Lung (tissue), 12 donors: ENCODE results near the gene ASCC2. TPM values are rescaled to one million over a fixed set of nuclear protein-coding genes. Genes with fewer than 3 reads are reported as not detected.

Experiments used
- ATAC-seq: fragments of 200-7000 bp; cut with Tn5 transposase; one replicate; pipeline ENCODE4 v1.9.1; 2020; ENCODE audit warnings: moderate number of reproducible peaks; ENCODE audit not compliant: insufficient read depth, low FRiP score
- DNase-seq, 3 donors: peaks; one replicate each; pipeline ENCODE4 v3.0.0-alpha.2; 2013 to 2017
- H3K27ac ChIP-seq, 2 donors: one replicate each; pipeline ENCODE4 v1.5.1; 2013; ENCODE audit warnings: mild to moderate bottlenecking in 2 of 2, moderate library complexity in 2 of 2, control low read depth in 1 of 2, inconsistent platforms in 1 of 2, low read depth in 1 of 2, low read length in 1 of 2
- H3K27me3 ChIP-seq, 3 donors: one replicate each; pipeline ENCODE4 v1.5.1; 2013; ENCODE audit warnings: low read length in 2 of 3; ENCODE audit not compliant: control insufficient read depth in 3 of 3, insufficient read depth in 3 of 3
- H3K36me3 ChIP-seq, 4 donors: one replicate each; pipeline ENCODE4 v1.5.1; 2013; ENCODE audit warnings: low read length in 4 of 4, mild to moderate bottlenecking in 1 of 4, moderate library complexity in 1 of 4; ENCODE audit not compliant: control insufficient read depth in 4 of 4, insufficient read depth in 4 of 4
- H3K4me1 ChIP-seq, 5 donors: one replicate each; pipeline ENCODE4 v1.5.1; 2013; ENCODE audit warnings: low read length in 5 of 5, mild to moderate bottlenecking in 2 of 5, moderate library complexity in 1 of 5; ENCODE audit not compliant: control insufficient read depth in 5 of 5, insufficient read depth in 5 of 5
- H3K4me3 ChIP-seq: one replicate; pipeline ENCODE4 v1.5.1; 2013; ENCODE audit warnings: mild to moderate bottlenecking, control low read depth, moderate library complexity
- H3K9ac ChIP-seq, 2 donors: one replicate each; pipeline ENCODE4 v1.5.1; 2013; ENCODE audit warnings: low read length in 2 of 2, control low read depth in 1 of 2; ENCODE audit not compliant: insufficient read depth in 1 of 2
- H3K9me3 ChIP-seq, 4 donors: one replicate each; pipeline ENCODE4 v1.5.1; 2013; ENCODE audit warnings: low read length in 3 of 4, mild to moderate bottlenecking in 1 of 4, moderate library complexity in 1 of 4; ENCODE audit not compliant: control insufficient read depth in 4 of 4, insufficient read depth in 3 of 4
- WGBS, 2 donors: extraction: QIAGEN DNeasy Blood & Tissue Kit; methylation state at CpG; one replicate each; pipeline ENCODE4 v1.1.7; 2013; 5-methylcytosine and 5-hydroxymethylcytosine counted together
- polyA plus RNA-seq, 2 donors: library from polyadenylated mRNA; stranded (reverse); fragments of 200-250 nt; gene quantifications; one replicate each; pipeline ENCODE4 v1.2.1, GENCODE V29; 2013
- total RNA-seq, 2 donors: library from RNA; depleted of rRNA in 1 of 2; stranded (reverse); fragments of >200 nt in 1 of 2; gene quantifications; one replicate each; pipeline ENCODE4 v1.2.1, GENCODE V29; 2014 to 2021
- TF ChIP-seq, protein P1 (sequence below): IDR thresholded peaks from 2 replicates; pipeline ENCODE4 v1.5.1; 2012; ENCODE audit warnings: mild to moderate bottlenecking; ENCODE audit errors: control extremely low read depth, extremely low read depth
- donor health status: control.
- donor health status: control.
- donor health status: Bipolar disorder and iron deficiency.
- donor health status: healthy.
- donor health status: DM: yes; HTN: yes; CAD: no.

ASCC2 gene
- total and polyA plus RNA-seq, 4 donors: 38.6 to 61.6 (median 53.6) TPM

GRCh38 chr22:29817724-29818123 lies 20.4 kb downstream of the ASCC2 start:
- Histone ChIP-seq H3K4me1 (peaks cover 0 to 5% (median 4%) of the 10 kb centered on the region in 5 donors), H3K4me3 (no peak overlapping the region), H3K9me3 (no peaks in the 10 kb centered on the region), H3K27ac (no peak overlapping the region), H3K27me3 (no peaks in the 10 kb centered on the region), H3K36me3 (peaks cover 15 to 43% (median 29%) of the 10 kb centered on the region in 4 donors), H3K9ac (no peak overlapping the region)
- ATAC-seq (no peak), DNase-seq (no peak)
- TF ChIP-seq, protein P1, sequence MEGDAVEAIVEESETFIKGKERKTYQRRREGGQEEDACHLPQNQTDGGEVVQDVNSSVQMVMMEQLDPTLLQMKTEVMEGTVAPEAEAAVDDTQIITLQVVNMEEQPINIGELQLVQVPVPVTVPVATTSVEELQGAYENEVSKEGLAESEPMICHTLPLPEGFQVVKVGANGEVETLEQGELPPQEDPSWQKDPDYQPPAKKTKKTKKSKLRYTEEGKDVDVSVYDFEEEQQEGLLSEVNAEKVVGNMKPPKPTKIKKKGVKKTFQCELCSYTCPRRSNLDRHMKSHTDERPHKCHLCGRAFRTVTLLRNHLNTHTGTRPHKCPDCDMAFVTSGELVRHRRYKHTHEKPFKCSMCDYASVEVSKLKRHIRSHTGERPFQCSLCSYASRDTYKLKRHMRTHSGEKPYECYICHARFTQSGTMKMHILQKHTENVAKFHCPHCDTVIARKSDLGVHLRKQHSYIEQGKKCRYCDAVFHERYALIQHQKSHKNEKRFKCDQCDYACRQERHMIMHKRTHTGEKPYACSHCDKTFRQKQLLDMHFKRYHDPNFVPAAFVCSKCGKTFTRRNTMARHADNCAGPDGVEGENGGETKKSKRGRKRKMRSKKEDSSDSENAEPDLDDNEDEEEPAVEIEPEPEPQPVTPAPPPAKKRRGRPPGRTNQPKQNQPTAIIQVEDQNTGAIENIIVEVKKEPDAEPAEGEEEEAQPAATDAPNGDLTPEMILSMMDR: no peak
- WGBS, 2 donors: 97 to 100% methylated on average over 1 of the region's 1 CpG

DNA sequence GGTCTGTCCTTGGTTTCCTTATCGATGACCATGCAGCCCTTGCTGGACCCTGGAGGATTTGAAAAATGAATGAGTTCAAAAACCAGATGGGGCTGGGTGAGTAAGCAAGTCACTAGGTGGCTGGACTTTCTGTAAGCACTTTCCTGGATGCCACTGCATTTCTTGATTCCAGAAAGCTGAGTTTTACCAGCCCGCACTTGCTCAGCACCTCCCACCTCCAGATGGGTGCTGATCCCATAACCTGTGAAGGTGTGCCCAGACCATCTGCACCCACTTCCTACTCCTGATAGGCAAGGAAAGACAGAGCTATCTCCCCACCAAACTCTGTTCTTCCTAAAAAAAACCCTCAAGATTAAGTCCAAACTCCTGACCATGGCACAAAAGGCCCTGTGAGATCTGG lies 21.1 kb downstream of the ASCC2 start:
- 82 to 97% methylated on average over 2 of the region's 2 CpGs for WGBS, 2 donors
- TF ChIP-seq, protein P1: no peak
- Histone ChIP-seq H3K36me3 (peaks cover 19 to 46% (median 31%) of the 10 kb centered on the region in 4 donors), H3K27me3 (no peaks in the 10 kb centered on the region), H3K4me1 (peaks cover 0 to 5% (median 4%) of the 10 kb centered on the region in 5 donors), H3K27ac (no peak overlapping the region), H3K4me3 (no peak overlapping the region), H3K9me3 (no peaks in the 10 kb centered on the region), H3K9ac (no peak overlapping the region)
- DNase-seq (no peak), ATAC-seq (no peak)

GRCh38 chr22:29816539-29816938 lies 21.5 kb downstream of the ASCC2 start:
- DNase-seq (peak in 1 of 3 donors; percentile 25), ATAC-seq (no peak)
- TF ChIP-seq, protein P1: no peak
- Histone ChIP-seq H3K4me1 (peaks cover 0 to 5% (median 1%) of the 10 kb centered on the region in 5 donors), H3K36me3 (peaks cover 22 to 48% (median 31%) of the 10 kb centered on the region in 4 donors), H3K4me3 (no peak overlapping the region), H3K27me3 (no peaks in the 10 kb centered on the region), H3K9ac (no peak overlapping the region), H3K9me3 (no peaks in the 10 kb centered on the region), H3K27ac (no peak overlapping the region)
- WGBS, 2 donors: 63 to 77% methylated on average over 6 of the region's 6 CpGs

DNA sequence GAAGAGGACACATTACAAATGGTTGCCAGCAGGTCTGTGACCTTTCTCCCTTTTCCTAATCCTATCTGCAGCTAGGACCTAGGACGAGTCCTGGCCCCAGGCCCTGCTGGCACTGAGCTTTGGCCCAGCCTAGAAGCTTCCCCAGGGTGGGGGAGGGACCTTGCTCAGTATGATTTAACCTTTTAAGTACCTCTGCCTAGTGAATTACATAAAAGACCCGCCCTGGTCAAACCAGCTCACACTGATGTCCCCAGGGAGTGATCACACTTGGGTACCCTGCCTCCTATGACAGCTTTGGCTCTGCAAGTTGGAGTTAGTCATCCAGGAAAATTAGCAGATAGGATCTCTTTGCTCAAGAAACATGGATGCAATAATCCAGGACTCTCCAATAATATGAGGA lies 21.9 kb downstream of the ASCC2 start:
- H3K4me3 ChIP-seq: no peak overlapping the region
- ATAC-seq (no peak), DNase-seq (no peak)
- peaks cover 0 to 5% (median 0%) of the 10 kb centered on the region in 5 donors for H3K4me1 ChIP-seq
- H3K27me3 ChIP-seq: no peaks in the 10 kb centered on the region
- no peaks in the 10 kb centered on the region for H3K9me3 ChIP-seq
- 54 to 65% methylated on average over 2 of the region's 2 CpGs for WGBS, 2 donors
- H3K27ac ChIP-seq: no peak overlapping the region
- peaks cover 24 to 50% (median 31%) of the 10 kb centered on the region in 4 donors for H3K36me3 ChIP-seq
- H3K9ac ChIP-seq: no peak overlapping the region
- TF ChIP-seq, protein P1: no peak
